H1 (cell line): ENCODE measurements around the gene CEACAM6. TPM values are rescaled to one million over a fixed set of nuclear protein-coding genes. Genes with fewer than 3 reads are reported as not detected.

Experiments used
- CTCF ChIA-PET: fragments of 300-600 bp; sonication (Branson Sonifier 250); formaldehyde crosslinking; loops from one replicate; lab custom pipeline; 2021; ENCODE audit not compliant: partially characterized antibody; lab: Charles Lee
- POLR2A ChIA-PET: fragments of 300-600 bp; sonication (Branson Sonifier 250); formaldehyde crosslinking; loops from one replicate; lab custom pipeline; 2021; ENCODE audit warnings: inconsistent platforms; ENCODE audit not compliant: partially characterized antibody; lab: Charles Lee
- DNase-seq, 2 experiments: peaks; one replicate each; pipeline versions ENCODE4 v3.0.0 to v3.0.0-alpha.2; 2010 to 2022; ENCODE audit warnings: low spot score in 2 of 2, low read depth in 1 of 2, mixed read lengths in 1 of 2
- FAIRE-seq: peaks from 2 replicates; lab custom pipeline; 2011; peaks lifted over from hg19 to GRCh38; lab: Jason Lieb, UNC
- H2AFZ ChIP-seq: 2 replicates; pipeline ENCODE4 v1.8.1; 2012; ENCODE audit warnings: low read length, inconsistent platforms
- H2AK5ac ChIP-seq: 2 replicates; pipeline ENCODE4 v1.6.1; 2013; ENCODE audit warnings: low read depth, low read length
- H2BK120ac ChIP-seq: replicated peaks from 2 replicates; pipeline ENCODE3; 2013; ENCODE audit warnings: low read depth, low read length, inconsistent platforms
- H2BK12ac ChIP-seq: 2 replicates; pipeline ENCODE4 v1.6.1; 2013; ENCODE audit warnings: low read depth, low read length
- H2BK15ac ChIP-seq: 2 replicates; pipeline ENCODE4 v1.6.1; 2013; ENCODE audit warnings: low read length
- H2BK20ac ChIP-seq: 2 replicates; pipeline ENCODE4 v1.6.1; 2013; ENCODE audit warnings: low read length
- H2BK5ac ChIP-seq: 2 replicates; pipeline ENCODE4 v1.6.1; 2013; ENCODE audit warnings: low read depth, low read length
- H3K14ac ChIP-seq: 2 replicates; pipeline ENCODE4 v1.6.1; 2013; ENCODE audit warnings: inconsistent platforms; ENCODE audit not compliant: insufficient read length
- H3K18ac ChIP-seq: 2 replicates; pipeline ENCODE4 v1.6.1; 2013; ENCODE audit warnings: low read length; ENCODE audit errors: extremely low read depth
- H3K23ac ChIP-seq: 2 replicates; pipeline ENCODE4 v1.6.1; 2013; ENCODE audit warnings: inconsistent platforms; ENCODE audit not compliant: insufficient read length
- H3K23me2 ChIP-seq: 2 replicates; pipeline ENCODE4 v1.6.1; 2013; ENCODE audit warnings: low read depth, low read length
- H3K27ac ChIP-seq: 2 replicates; pipeline ENCODE4 v1.6.1; 2011; ENCODE audit warnings: low read depth, low read length, inconsistent platforms
- H3K27me3 ChIP-seq, 4 experiments: replicated peaks in 1 of 4; 1 replicate in 1 of 4; 2 replicates in 3 of 4; pipeline versions ENCODE4 v1.6.1 to v1.8.1; 2011 to 2013; ENCODE audit warnings: low read length in 3 of 4, mild to moderate bottlenecking in 3 of 4, inconsistent platforms in 2 of 4, mixed read lengths in 2 of 4, moderate library complexity in 1 of 4; ENCODE audit not compliant: control insufficient read depth in 3 of 4, insufficient read depth in 3 of 4; ENCODE audit errors: extremely low read depth in 1 of 4
- H3K36me3 ChIP-seq, 4 experiments: 2 replicates each; pipeline versions ENCODE4 v1.6.1 to v1.8.1; 2011 to 2013; ENCODE audit warnings: mild to moderate bottlenecking in 4 of 4, low read length in 3 of 4, moderate library complexity in 2 of 4, control low read depth in 1 of 4, inconsistent platforms in 1 of 4; ENCODE audit not compliant: insufficient read depth in 4 of 4, control insufficient read depth in 2 of 4
- H3K4ac ChIP-seq: replicated peaks from 2 replicates; pipeline ENCODE3; 2013; ENCODE audit warnings: low read length, low read depth, mixed read lengths, inconsistent platforms; ENCODE audit not compliant: insufficient read length
- H3K4me1 ChIP-seq, 4 experiments: replicated peaks in 1 of 4; 1 replicate in 1 of 4; 2 replicates in 3 of 4; pipeline versions ENCODE4 v1.6.1 to v1.8.1; 2011 to 2013; ENCODE audit warnings: low read length in 3 of 4, inconsistent platforms in 2 of 4, mixed read lengths in 1 of 4; ENCODE audit not compliant: insufficient read depth in 4 of 4, control insufficient read depth in 3 of 4
- H3K4me2 ChIP-seq, 2 experiments: 2 replicates each; pipeline versions ENCODE4 v1.6.1 to v1.8.1; 2011 to 2013; ENCODE audit warnings: low read depth in 2 of 2, low read length in 2 of 2, control low read depth in 1 of 2, inconsistent platforms in 1 of 2, mild to moderate bottlenecking in 1 of 2; ENCODE audit not compliant: insufficient read depth in 1 of 2
- H3K4me3 ChIP-seq, 4 experiments: fragments of 200-600, 300-600 bp in 1 of 4; sonication (generic), shearing (Covaris generic), sonication (Bioruptor Twin) in 1 of 4; 2 replicates each; pipeline versions ENCODE4 v1.5.1 to v1.8.1; 2011 to 2016; ENCODE audit warnings: low read length in 4 of 4, low read depth in 3 of 4, control low read depth in 2 of 4, inconsistent platforms in 2 of 4, mild to moderate bottlenecking in 2 of 4, mixed read lengths in 1 of 4, moderate library complexity in 1 of 4; ENCODE audit not compliant: insufficient read depth in 2 of 4; ENCODE audit errors: extremely low read depth in 1 of 4
- H3K56ac ChIP-seq: replicated peaks from 2 replicates; pipeline ENCODE3; 2013; ENCODE audit warnings: low read depth, mild to moderate bottlenecking, mixed read lengths, low read length, inconsistent platforms; ENCODE audit not compliant: insufficient read length
- H3K79me1 ChIP-seq: 2 replicates; pipeline ENCODE4 v1.6.1; 2013; ENCODE audit warnings: low read depth, low read length, control low read depth
- H3K79me2 ChIP-seq, 2 experiments: 2 replicates each; pipeline versions ENCODE4 v1.6.1 to v1.8.1; 2012 to 2013; ENCODE audit warnings: low read length in 2 of 2, mild to moderate bottlenecking in 2 of 2, inconsistent platforms in 1 of 2; ENCODE audit not compliant: insufficient read depth in 2 of 2, control insufficient read depth in 1 of 2
- H3K9ac ChIP-seq, 4 experiments: replicated peaks in 1 of 4; 1 replicate in 1 of 4; 2 replicates in 3 of 4; pipeline versions ENCODE4 v1.6.1 to v1.8.1; 2011 to 2013; ENCODE audit warnings: low read depth in 3 of 4, low read length in 3 of 4, control low read depth in 2 of 4, mild to moderate bottlenecking in 2 of 4, moderate library complexity in 2 of 4, inconsistent platforms in 1 of 4; ENCODE audit errors: extremely low read depth in 1 of 4
- H3K9me3 ChIP-seq, 2 experiments: 2 replicates each; pipeline versions ENCODE4 v1.6.1 to v1.8.1; 2012 to 2013; ENCODE audit warnings: mild to moderate bottlenecking in 2 of 2, moderate library complexity in 2 of 2, control low read depth in 1 of 2, inconsistent platforms in 1 of 2, low read depth in 1 of 2, low read length in 1 of 2, mixed read lengths in 1 of 2; ENCODE audit not compliant: insufficient read depth in 2 of 2
- H4K20me1 ChIP-seq, 2 experiments: replicated peaks in 1 of 2; 2 replicates each; pipeline versions ENCODE3 to v1.8.1; 2011 to 2013; ENCODE audit warnings: inconsistent platforms in 2 of 2, low read length in 2 of 2, mild to moderate bottlenecking in 1 of 2; ENCODE audit not compliant: insufficient read depth in 2 of 2, control insufficient read depth in 1 of 2
- H4K5ac ChIP-seq: 2 replicates; pipeline ENCODE4 v1.6.1; 2013; ENCODE audit warnings: low read length, low read depth, mixed read lengths, inconsistent platforms; ENCODE audit not compliant: insufficient read length
- H4K8ac ChIP-seq: 2 replicates; pipeline ENCODE4 v1.8.0; 2013; ENCODE audit warnings: mild to moderate bottlenecking, moderate library complexity, low read length, inconsistent platforms; ENCODE audit not compliant: insufficient read depth; ENCODE audit errors: extremely low read depth
- H4K91ac ChIP-seq: replicated peaks from 2 replicates; pipeline ENCODE3; 2013; ENCODE audit warnings: low read length, mixed read lengths, inconsistent platforms; ENCODE audit not compliant: insufficient read length
- CTCF ChIP-seq, 3 experiments: IDR thresholded peaks; 1 replicate in 2 of 3; 2 replicates in 1 of 3; pipeline versions ENCODE4 v1.5.1 to v1.6.1; 2011; ENCODE audit warnings: low read length in 3 of 3, mild to moderate bottlenecking in 3 of 3, inconsistent platforms in 2 of 3, low read depth in 1 of 3, moderate library complexity in 1 of 3; ENCODE audit not compliant: insufficient read depth in 1 of 3; ENCODE audit errors: control extremely low read depth in 1 of 3
- RAD21 ChIP-seq, 2 experiments: IDR thresholded peaks in 1 of 2; conservative IDR thresholded peaks in 1 of 2; 2 replicates each; pipeline ENCODE4 v1.6.1; 2011; ENCODE audit warnings: low read depth in 2 of 2, low read length in 2 of 2, improper control_type of control experiment in 1 of 2, inconsistent platforms in 1 of 2, mild to moderate bottlenecking in 1 of 2, moderate library complexity in 1 of 2
- RNF2 ChIP-seq: fragments of 200-900, 300-1000 bp; sonication (generic); IDR thresholded peaks from 2 replicates; pipeline ENCODE4 v1.7.1; 2016; ENCODE audit warnings: borderline replicate concordance, low read depth, mild to moderate bottlenecking, antibody characterized with exemption, low read length; ENCODE audit not compliant: poor library complexity, severe bottlenecking; ENCODE audit errors: missing control alignments
- ZNF274 ChIP-seq: IDR thresholded peaks from 2 replicates; pipeline ENCODE4 v1.7.0; 2012; ENCODE audit warnings: low read length, borderline replicate concordance; ENCODE audit errors: extremely low read depth
- WGBS, 2 experiments: shearing (Covaris generic) in 1 of 2; methylation state at CpG; one replicate each; pipeline versions ENCODE4 v1.1.6 to v1.1.7; 2013 to 2015; ENCODE audit warnings: low lambda C conversion rate in 2 of 2, mixed read lengths in 2 of 2, inconsistent platforms in 1 of 2, low coverage in 1 of 2, missing lambda C conversion rate in 1 of 2; ENCODE audit not compliant: insufficient replicate concordance in 2 of 2, insufficient coverage in 1 of 2, insufficient read length in 1 of 2; ENCODE audit errors: extremely low coverage in 1 of 2, missing lambda C conversion rate in 1 of 2; 5-methylcytosine and 5-hydroxymethylcytosine counted together
- polyA plus RNA-seq, 7 experiments: library from polyadenylated mRNA; depleted of rRNA in 3 of 7; stranded (reverse) in 5 of 7; unstranded in 2 of 7; fragments of >200 nt in 5 of 7; fragments of 200-250 nt in 2 of 7; gene quantifications; 1 replicate in 5 of 7; 2 replicates in 1 of 7; 4 replicates in 1 of 7; pipeline versions ENCODE4 v1.2.1 to v1.2.3, GENCODE V29; 2011 to 2013; ENCODE audit warnings: missing spikeins in 2 of 7, mixed read lengths in 2 of 7
- total RNA-seq: library from RNA; stranded (reverse); fragmentation: NEBNext Ultra II Directional; extraction: Animal tissue kit (Norgen Biotek cat#: 25700); gene quantifications from 2 replicates; pipeline ENCODE4 v1.2.1, GENCODE V29; 2021

Gene CEACAM6
- total and polyA plus RNA-seq, 2 of the 8 experiments (the other 6 are each of a cell fraction or from before 2014, with no cell fraction given) = not detected

GRCh38 chr19:41753159-41753558 is 2.2 kb upstream of the CEACAM6 start:
- Histone ChIP-seq H2BK15ac (no peak overlapping the region), H3K56ac (no peak overlapping the region), H4K8ac (no peak overlapping the region), H3K27me3 (no peaks in the 10 kb centered on the region), H2BK12ac (no peak overlapping the region), H3K4me1 (no peaks in the 10 kb centered on the region), H3K23me2 (no peaks in the 10 kb centered on the region), H2AFZ (no peak overlapping the region), H4K5ac (no peak overlapping the region), H3K36me3 (no peaks in the 10 kb centered on the region), H2BK120ac (no peak overlapping the region), H3K9me3 (peaks cover 23 to 68% of the 10 kb centered on the region in 2 experiments; a peak in 3 of 4 replicates), H3K79me2 (no peaks in the 10 kb centered on the region), H4K20me1 (no peaks in the 10 kb centered on the region), H3K27ac (no peak overlapping the region), H3K14ac (no peak overlapping the region), H3K4me3 (no peak overlapping the region), H4K91ac (no peak overlapping the region), H2BK20ac (no peak overlapping the region), H3K4me2 (no peak overlapping the region), H2AK5ac (no peak overlapping the region), H3K9ac (no peak overlapping the region), H3K79me1 (no peaks in the 10 kb centered on the region), H3K4ac (no peak overlapping the region), H2BK5ac (no peak overlapping the region), H3K23ac (no peak overlapping the region), H3K18ac (no peak overlapping the region)
- TF ChIP-seq ZNF274 = no peak
- TF ChIP-seq RAD21 (IDR thresholded peaks at IDR 0.05 in 1 of 2, conservative IDR thresholded peaks at IDR 0.05 in 1 of 2; ENCODE audit: low read depth in 2 of 2, low read length in 2 of 2) = peak; percentile 12 to 36; a peak in 3 of 4 replicates
- TF ChIP-seq RNF2 = no peak
- TF ChIP-seq CTCF (IDR thresholded peaks at IDR 0.05; ENCODE audit: control extremely low read depth in 1 of 3, insufficient read depth in 1 of 3, low read depth in 1 of 3, low read length in 3 of 3) = peak; percentile 71 to 79 (median 76)
- 31% methylated on average over 12 of the region's 12 CpGs; no CpG with 5 or more reads in 1 of the 2 experiments for WGBS, 2 experiments
- POLR2A ChIA-PET = no interaction called here
- CTCF ChIA-PET = interaction anchor here (0.6 to 3.0 kb wide), 38 partner anchors 9 to 1133 kb away, joined by 3 to 13 read pairs (median 4); partner anchors contain the start of gene RPS19
- FAIRE-seq = no peak
- DNase-seq = peak in 1 of 2 experiments; percentile 85
